CD8-positive, alpha-beta memory T cell (primary cell): ENCODE data around the gene PKDCC. TPM values are rescaled to one million over a fixed set of nuclear protein-coding genes. Genes with fewer than 3 reads are reported as not detected.
A peak's percentile ranks its signal among the peaks of the same experiment; 100 is the strongest.
"Not testable (repeated sequence)": the region's sequence is repeated elsewhere in the genome, so short reads cannot be mapped to it uniquely, and the experiment has no call there.

Source experiments
- CTCF ChIA-PET: fragments of 350-600 bp; sonication (Branson Sonifier 250); formaldehyde crosslinking; loops from one replicate; lab custom pipeline; 2021; ENCODE audit warnings: antibody characterized with exemption; lab: Charles Lee
- POLR2A ChIA-PET: fragments of 350-600 bp; sonication (Branson Sonifier 250); formaldehyde crosslinking; loops from one replicate; lab custom pipeline; 2021; ENCODE audit warnings: antibody characterized with exemption; lab: Charles Lee
- DNase-seq, 5 donors: peaks; one replicate each; pipeline versions ENCODE4 v3.0.0 to v3.0.0-alpha.2; 2020 to 2022; ENCODE audit warnings: mixed read lengths in 1 of 5
- H3K27ac ChIP-seq: one replicate; pipeline ENCODE4 v1.7.0; 2013; ENCODE audit warnings: low read depth, mild to moderate bottlenecking, low read length, moderate library complexity
- H3K27me3 ChIP-seq: 2 replicates; pipeline ENCODE4 v1.7.0; 2013; ENCODE audit warnings: low read length, mild to moderate bottlenecking; ENCODE audit not compliant: insufficient read depth, poor library complexity, severe bottlenecking
- H3K36me3 ChIP-seq: 2 replicates; pipeline ENCODE4 v1.7.0; 2013; ENCODE audit warnings: mild to moderate bottlenecking, low read length, moderate library complexity; ENCODE audit not compliant: insufficient read depth
- H3K4me1 ChIP-seq: 2 replicates; pipeline ENCODE4 v1.7.0; 2013; ENCODE audit warnings: mild to moderate bottlenecking, low read length, moderate library complexity; ENCODE audit not compliant: insufficient read depth
- H3K4me3 ChIP-seq: 2 replicates; pipeline ENCODE4 v1.7.0; 2013; ENCODE audit warnings: mild to moderate bottlenecking, low read length
- H3K9me3 ChIP-seq: 2 replicates; pipeline ENCODE4 v1.7.0; 2013; ENCODE audit warnings: mild to moderate bottlenecking, low read length
- H3K27ac Mint-ChIP-seq, 8 donors: one replicate each; pipeline ENCODE4 v1.8.0; 2020 to 2021; ENCODE audit warnings: mixed read lengths in 8 of 8, mild to moderate bottlenecking in 6 of 8, inconsistent platforms in 3 of 8, moderate library complexity in 3 of 8
- H3K27me3 Mint-ChIP-seq, 2 donors: one replicate each; pipeline ENCODE4 v1.8.0; 2020 to 2021; ENCODE audit warnings: mixed read lengths in 2 of 2, mild to moderate bottlenecking in 1 of 2, moderate library complexity in 1 of 2
- H3K36me3 Mint-ChIP-seq, 3 donors: one replicate each; pipeline ENCODE4 v1.8.0; 2020 to 2021; ENCODE audit warnings: mixed read lengths in 3 of 3, inconsistent platforms in 1 of 3, mild to moderate bottlenecking in 1 of 3
- H3K4me1 Mint-ChIP-seq, 3 donors: one replicate each; pipeline ENCODE4 v1.8.0; 2020 to 2021; ENCODE audit warnings: mixed read lengths in 3 of 3, inconsistent platforms in 1 of 3, mild to moderate bottlenecking in 1 of 3
- H3K4me3 Mint-ChIP-seq, 7 donors: one replicate each; pipeline ENCODE4 v1.8.0; 2020 to 2021; ENCODE audit warnings: mixed read lengths in 7 of 7, mild to moderate bottlenecking in 6 of 7, moderate library complexity in 4 of 7, inconsistent platforms in 2 of 7
- H3K9me3 Mint-ChIP-seq, 5 donors: one replicate each; pipeline ENCODE4 v1.8.0; 2020 to 2022; ENCODE audit warnings: mixed read lengths in 5 of 5, mild to moderate bottlenecking in 3 of 5, moderate library complexity in 2 of 5, inconsistent platforms in 1 of 5
- polyA plus RNA-seq: library from polyadenylated mRNA; unstranded; fragments of 300-500 nt; fragmentation: Illumina TruSeq; gene quantifications from one replicate; pipeline ENCODE4 v1.2.3, GENCODE V29; 2021
- total RNA-seq, 2 experiments: library from RNA; stranded (reverse); gene quantifications; one replicate each; pipeline ENCODE4 v1.2.3, GENCODE V29; 2021

Gene PKDCC
- total and polyA plus RNA-seq, 3 experiments from 2014 or later, result 0.28 to 0.78 TPM; not detected in 1

GRCh38 chr2:42060028-42060427 is 12.2 kb downstream of the PKDCC start:
- H3K4me1 Mint-ChIP-seq, result no peaks in the 10 kb centered on the region
- no peak for DNase-seq
- no peaks in the 10 kb centered on the region for H3K27me3 ChIP-seq
- peak overlapping the region in 1 of 8 donors; percentile 43 for H3K27ac Mint-ChIP-seq
- H3K4me1 ChIP-seq, result no peaks in the 10 kb centered on the region
- ChIA-PET POLR2A (no interaction called here), CTCF (no interaction called here)
- no peaks in the 10 kb centered on the region for H3K9me3 Mint-ChIP-seq
- H3K36me3 Mint-ChIP-seq, result peaks cover 0 to 3% (median 0%) of the 10 kb centered on the region in 3 donors
- no peak overlapping the region for H3K4me3 ChIP-seq
- no peaks in the 10 kb centered on the region for H3K9me3 ChIP-seq
- no peaks in the 10 kb centered on the region for H3K36me3 ChIP-seq
- no peak overlapping the region for H3K27ac ChIP-seq
- H3K4me3 Mint-ChIP-seq, result no peak overlapping the region
- H3K27me3 Mint-ChIP-seq, result peaks cover 7 to 15% of the 10 kb centered on the region in 2 donors

GRCh38 chr2:42060718-42061619 is 13.1 kb downstream of the PKDCC start:
- Mint-ChIP-seq H3K27me3 (peaks cover 7 to 15% of the 10 kb centered on the region in 2 donors), H3K4me1 (no peaks in the 10 kb centered on the region), H3K27ac (peak overlapping the region in 1 of 8 donors; percentile 21), H3K36me3 (peaks cover 0 to 3% (median 0%) of the 10 kb centered on the region in 3 donors), H3K9me3 (no peaks in the 10 kb centered on the region), H3K4me3 (peak overlapping the region in 1 of 7 donors; percentile 65)
- Histone ChIP-seq H3K4me3 (no peak overlapping the region), H3K27ac (no peak overlapping the region), H3K36me3 (no peaks in the 10 kb centered on the region), H3K4me1 (no peaks in the 10 kb centered on the region), H3K9me3 (no peaks in the 10 kb centered on the region), H3K27me3 (no peaks in the 10 kb centered on the region)
- POLR2A ChIA-PET, result no interaction called here
- CTCF ChIA-PET, result interaction anchor here (1.0 kb wide), 1 partner anchor 191 kb away, joined by 3 read pairs; no protein-coding TSS in a partner anchor
- DNase-seq, result no peak

GRCh38 chr2:42061839-42062238 is 14.0 kb downstream of the PKDCC start:
- Mint-ChIP-seq H3K36me3 (peaks cover 0 to 3% (median 0%) of the 10 kb centered on the region in 3 donors), H3K27ac (no peak overlapping the region), H3K4me1 (no peaks in the 10 kb centered on the region), H3K4me3 (no peak overlapping the region), H3K9me3 (no peaks in the 10 kb centered on the region), H3K27me3 (peaks cover 7 to 12% of the 10 kb centered on the region in 2 donors)
- H3K9me3 ChIP-seq, result no peaks in the 10 kb centered on the region
- CTCF ChIA-PET, result no interaction called here
- DNase-seq, result no peak
- H3K27ac ChIP-seq, result no peak overlapping the region
- POLR2A ChIA-PET, result no interaction called here
- no peaks in the 10 kb centered on the region for H3K36me3 ChIP-seq
- H3K4me1 ChIP-seq, result no peaks in the 10 kb centered on the region
- H3K4me3 ChIP-seq, result no peak overlapping the region
- no peaks in the 10 kb centered on the region for H3K27me3 ChIP-seq

- Mint-ChIP-seq H3K4me3 (no peak overlapping the region), H3K36me3 (peaks cover 0 to 3% (median 0%) of the 10 kb centered on the region in 3 donors), H3K27me3 (peaks cover 17 to 22% of the 10 kb centered on the region in 2 donors), H3K4me1 (no peaks in the 10 kb centered on the region), H3K9me3 (no peaks in the 10 kb centered on the region), H3K27ac (peak overlapping the region in 1 of 8 donors; percentile 44)
- CTCF ChIA-PET, result no interaction called here
- Histone ChIP-seq H3K9me3 (no peaks in the 10 kb centered on the region), H3K36me3 (no peaks in the 10 kb centered on the region), H3K27me3 (peaks cover 5% of the 10 kb centered on the region), H3K4me3 (no peak overlapping the region), H3K27ac (no peak overlapping the region), H3K4me1 (no peaks in the 10 kb centered on the region)
- POLR2A ChIA-PET, result no interaction called here
- no peak for DNase-seq
These were observed 15.8 kb downstream of the PKDCC start for GRCh38 chr2:42063431-42064171.

- H3K27ac ChIP-seq, result no peak overlapping the region
- H3K36me3 ChIP-seq, result no peaks in the 10 kb centered on the region
- Mint-ChIP-seq H3K27me3 (peaks cover 18 to 30% of the 10 kb centered on the region in 2 donors), H3K27ac (no peak overlapping the region), H3K4me1 (no peaks in the 10 kb centered on the region), H3K4me3 (no peak overlapping the region), H3K9me3 (peaks cover 0 to 1% (median 0%) of the 10 kb centered on the region in 5 donors), H3K36me3 (peaks cover 0 to 3% (median 0%) of the 10 kb centered on the region in 3 donors)
- no peak for DNase-seq
- H3K4me3 ChIP-seq, result no peak overlapping the region
- H3K27me3 ChIP-seq, result peaks cover 5% of the 10 kb centered on the region
- no peaks in the 10 kb centered on the region for H3K4me1 ChIP-seq
- CTCF ChIA-PET, result no interaction called here
- POLR2A ChIA-PET, result no interaction called here
- no peaks in the 10 kb centered on the region for H3K9me3 ChIP-seq
These were observed 16.7 kb downstream of the PKDCC start for GRCh38 chr2:42064417-42064942.

- POLR2A ChIA-PET, H3K9me3 Mint-ChIP-seq, H3K27me3 ChIP-seq, H3K4me3 ChIP-seq, H3K4me3 Mint-ChIP-seq, H3K36me3 ChIP-seq, H3K4me1 ChIP-seq, H3K27ac Mint-ChIP-seq, H3K27ac ChIP-seq, CTCF ChIA-PET, H3K36me3 Mint-ChIP-seq, DNase-seq, H3K4me1 Mint-ChIP-seq, H3K9me3 ChIP-seq: not testable (repeated sequence)
- H3K27me3 Mint-ChIP-seq, result peaks cover 22 to 37% of the 10 kb centered on the region in 2 donors
These were observed 17.9 kb downstream of the PKDCC start for GRCh38 chr2:42065753-42066152.

GRCh38 chr2:42067001-42067400 is 19.2 kb downstream of the PKDCC start:
- POLR2A ChIA-PET, H3K9me3 Mint-ChIP-seq, H3K9me3 ChIP-seq, DNase-seq, H3K27ac Mint-ChIP-seq, H3K36me3 ChIP-seq, H3K4me1 ChIP-seq, H3K4me3 Mint-ChIP-seq, H3K27ac ChIP-seq, H3K27me3 ChIP-seq, H3K36me3 Mint-ChIP-seq, H3K4me3 ChIP-seq, H3K4me1 Mint-ChIP-seq: not testable (repeated sequence)
- H3K27me3 Mint-ChIP-seq, result peaks cover 22 to 43% of the 10 kb centered on the region in 2 donors
- CTCF ChIA-PET, result interaction anchor here (1.2 kb wide), 1 partner anchor 216 kb away, joined by 3 read pairs; no protein-coding TSS in a partner anchor
